C4-2B (cell line): Measurements from ENCODE around the gene DMPK.

Experiments used
- H3K27ac ChIP-seq: fragments of 450-650 bp; 2 replicates; pipeline ENCODE4 v1.5.1; 2017
- CTCF ChIP-seq: fragments of 450-650 bp; conservative IDR thresholded peaks from 2 replicates; pipeline ENCODE4 v1.5.1; 2017; ENCODE audit warnings: mild to moderate bottlenecking
- ZFX ChIP-seq: fragments of 450-650 bp; IDR thresholded peaks from 2 replicates; pipeline ENCODE4 v1.6.1; 2017

DMPK gene

GRCh38 chr19:45782162-45782691 lies at the start of gene DMPK:
TSS of gene DMPK (minus strand) at chr19:45782490. CDS start at chr19:45782352, 138 bp downstream.
- H3K27ac ChIP-seq = no peak within 1 kb of the TSS
- TF ChIP-seq CTCF = no peak
- no peak for TF ChIP-seq ZFX

GRCh38 chr19:45828945-45829344 lies 46.7 kb upstream of the DMPK start:
- TF ChIP-seq CTCF (no peak), ZFX (no peak)
- no peak overlapping the region for H3K27ac ChIP-seq

GRCh38 chr19:45828523-45828922 lies 46.2 kb upstream of the DMPK start:
- TF ChIP-seq ZFX (no peak), CTCF (no peak)
- no peak overlapping the region for H3K27ac ChIP-seq

- H3K27ac ChIP-seq = no peak overlapping the region
- TF ChIP-seq ZFX (no peak), CTCF (no peak)
Observed at GRCh38 chr19:45827459-45828093, 45.3 kb upstream of the DMPK start.

- TF ChIP-seq CTCF (no peak), ZFX (no peak)
- H3K27ac ChIP-seq = no peak overlapping the region
Observed at GRCh38 chr19:45826934-45827333, 44.6 kb upstream of the DMPK start.

- TF ChIP-seq ZFX (no peak), CTCF (no peak)
- H3K27ac ChIP-seq = no peak overlapping the region
Observed at GRCh38 chr19:45825917-45826893, 43.9 kb upstream of the DMPK start.

GRCh38 chr19:45825263-45825605 lies 42.9 kb upstream of the DMPK start:
- no peak overlapping the region for H3K27ac ChIP-seq
- TF ChIP-seq CTCF = no peak
- no peak for TF ChIP-seq ZFX
